Endothelial cell of umbilical vein (primary cell): ENCODE measurements around the gene USP48. TPM values are rescaled to one million over a fixed set of nuclear protein-coding genes. Genes with fewer than 3 reads are reported as not detected.
"Not testable (repeated sequence)": the region's sequence is repeated elsewhere in the genome, so short reads cannot be mapped to it uniquely, and the experiment has no call there.

Experiments used
- BruUV-seq: library from RNA; stranded (reverse); fragments of 400-500 nt; replicated peaks from 2 replicates; lab custom pipeline; 2021; lab: Mats Ljungman, UMichigan
- CTCF ChIA-PET: fragments of 300-600, 350-600 bp; sonication (Branson Sonifier 250); formaldehyde crosslinking; loops from one replicate; lab custom pipeline; 2021; ENCODE audit warnings: antibody characterized with exemption, inconsistent platforms; lab: Charles Lee
- POLR2A ChIA-PET: fragments of 300-600, 350-600 bp; sonication (Branson Sonifier 250); formaldehyde crosslinking; loops from one replicate; lab custom pipeline; 2021; ENCODE audit warnings: antibody characterized with exemption, inconsistent platforms; lab: Charles Lee
- DNase-seq: peaks from one replicate; pipeline ENCODE4 v3.0.0-alpha.2; 2011; ENCODE audit warnings: low read depth, low spot score
- FAIRE-seq: peaks from 2 replicates; lab custom pipeline; 2011; peaks lifted over from hg19 to GRCh38; lab: Jason Lieb, UNC
- H2AFZ ChIP-seq: 2 replicates; pipeline ENCODE4 v1.6.0; 2012; ENCODE audit warnings: low read depth, low read length, control low read depth, inconsistent platforms
- H3K27ac ChIP-seq: 2 replicates; pipeline ENCODE4 v1.5.1; 2011; ENCODE audit warnings: low read depth, mild to moderate bottlenecking, control low read depth, low read length, moderate library complexity; ENCODE audit not compliant: insufficient read depth
- H3K27me3 ChIP-seq, 2 experiments: 2 replicates each; pipeline versions ENCODE4 v1.6.0 to v1.6.1; 2011; ENCODE audit warnings: low read length in 2 of 2, mixed read lengths in 1 of 2; ENCODE audit not compliant: control insufficient read depth in 2 of 2, insufficient read depth in 2 of 2
- H3K36me3 ChIP-seq, 2 experiments: 2 replicates in 1 of 2; 3 replicates in 1 of 2; pipeline ENCODE4 v1.5.1; 2011; ENCODE audit warnings: low read length in 2 of 2, mild to moderate bottlenecking in 1 of 2, moderate library complexity in 1 of 2; ENCODE audit not compliant: control insufficient read depth in 2 of 2, insufficient read depth in 2 of 2; ENCODE audit errors: extremely low read depth in 1 of 2
- H3K4me1 ChIP-seq: 3 replicates; pipeline ENCODE4 v1.5.1; 2011; ENCODE audit warnings: mild to moderate bottlenecking, low read length; ENCODE audit not compliant: control insufficient read depth, insufficient read depth; ENCODE audit errors: extremely low read depth
- H3K4me2 ChIP-seq: 2 replicates; pipeline ENCODE4 v1.6.1; 2011; ENCODE audit warnings: low read length, control low read depth, mixed read lengths; ENCODE audit not compliant: insufficient read depth
- H3K4me3 ChIP-seq, 3 experiments: fragments of 200-600 bp in 1 of 3; sonication (generic), shearing (Covaris generic) in 1 of 3; replicated peaks in 1 of 3; 2 replicates each; pipeline ENCODE4 v1.5.1; 2011 to 2016; ENCODE audit warnings: control low read depth in 3 of 3, low read length in 3 of 3, mild to moderate bottlenecking in 2 of 3, inconsistent platforms in 1 of 3, low read depth in 1 of 3, moderate library complexity in 1 of 3; ENCODE audit not compliant: insufficient read depth in 1 of 3
- H3K79me2 ChIP-seq: 2 replicates; pipeline ENCODE4 v1.6.0; 2012; ENCODE audit warnings: low read length, inconsistent platforms; ENCODE audit not compliant: control insufficient read depth, insufficient read depth
- H3K9ac ChIP-seq: replicated peaks from 2 replicates; pipeline ENCODE3; 2011; ENCODE audit warnings: low read length, control low read depth; ENCODE audit not compliant: insufficient read depth; ENCODE audit errors: extremely low read depth
- H3K9me1 ChIP-seq: replicated peaks from 3 replicates; pipeline ENCODE4 v1.6.0; 2011; ENCODE audit warnings: mild to moderate bottlenecking, low read length; ENCODE audit not compliant: control insufficient read depth, insufficient read depth; ENCODE audit errors: extremely low read depth
- H3K9me3 ChIP-seq: replicated peaks from 2 replicates; pipeline ENCODE4 v1.5.1; 2012; ENCODE audit warnings: low read length, inconsistent platforms; ENCODE audit not compliant: control insufficient read depth, insufficient read depth
- H4K20me1 ChIP-seq: replicated peaks from 2 replicates; pipeline ENCODE3; 2011; ENCODE audit warnings: mild to moderate bottlenecking, low read length; ENCODE audit not compliant: control insufficient read depth, insufficient read depth; ENCODE audit errors: extremely low read depth
- GATA2 ChIP-seq: IDR thresholded peaks from 2 replicates; pipeline ENCODE4 v1.7.0; 2011; ENCODE audit warnings: low read depth, mild to moderate bottlenecking, moderate library complexity, mixed read lengths, low read length; ENCODE audit not compliant: insufficient read length, insufficient read depth
- JUN ChIP-seq: IDR thresholded peaks from 2 replicates; pipeline ENCODE4 v1.6.1; 2011; ENCODE audit warnings: borderline replicate concordance, low read depth; ENCODE audit not compliant: insufficient read length, insufficient read depth
- dilution Hi-C: fragments of 300-500 bp; cut with MboI; formaldehyde crosslinking; loops from one replicate; pipeline ENCODE4 v1.15.0; 2019; ENCODE audit warnings: low sequenced_read_pairs; ENCODE audit not compliant: extremely low pct_ligation_motif_present
- intact Hi-C: fragments of 100-400 bp; cut with micrococcal nuclease; formaldehyde crosslinking; loops from one replicate; pipeline ENCODE4 v1.10.0; 2022
- polyA plus RNA-seq, 4 experiments: library from polyadenylated mRNA; depleted of rRNA in 3 of 4; stranded (reverse) in 3 of 4; unstranded in 1 of 4; fragments of >200 nt; gene quantifications; 2 replicates each; pipeline versions ENCODE4 v1.2.1 to v1.2.3, GENCODE V29; 2011 to 2012; ENCODE audit warnings: missing spikeins in 1 of 4
- total RNA-seq: library from RNA; stranded (reverse); gene quantifications from 2 replicates; pipeline ENCODE4 v1.2.3, GENCODE V29; 2021

The USP48 gene
- total and polyA plus RNA-seq, 2 donors (not counting 3 experiments of a cell fraction or from before 2014, with no cell fraction given): 27.2 to 149 TPM

DNA sequence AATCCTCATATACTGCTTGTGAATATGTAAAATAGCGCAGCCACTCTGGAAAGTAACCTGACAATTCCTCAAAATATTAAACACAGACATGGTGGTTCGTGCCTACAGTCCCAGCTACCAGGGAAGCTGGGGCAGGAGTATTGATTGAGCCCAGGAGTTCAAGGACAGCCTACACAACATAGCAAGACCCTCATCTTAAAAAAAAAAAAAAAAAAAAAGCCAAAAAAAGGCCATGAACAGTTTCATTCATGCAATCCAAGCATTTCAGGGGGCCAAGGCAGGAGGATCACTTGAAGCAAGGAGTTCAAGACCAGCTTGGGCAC, 4.6 kb downstream of the USP48 start:
- no peaks in the 10 kb centered on the region for H3K27me3 ChIP-seq

GRCh38 chr1:21776925-21777324, 6.0 kb downstream of the USP48 start:
- Histone ChIP-seq H3K79me2 (peaks cover 90% of the 10 kb centered on the region), H3K4me1 (peaks cover 23% of the 10 kb centered on the region)
- intact Hi-C loops, H3K4me2 ChIP-seq, H3K27me3 ChIP-seq, H4K20me1 ChIP-seq, H3K9ac ChIP-seq, BruUV-seq, H3K9me1 ChIP-seq, H2AFZ ChIP-seq, H3K4me3 ChIP-seq, FAIRE-seq, H3K9me3 ChIP-seq, H3K27ac ChIP-seq, POLR2A ChIA-PET, DNase-seq, dilution Hi-C loops, H3K36me3 ChIP-seq: not testable (repeated sequence)
- CTCF ChIA-PET: interaction anchor here (1.0 to 1.1 kb wide), 2 partner anchors 12 to 73 kb away, joined by 3 to 5 read pairs; no protein-coding TSS in a partner anchor

More for the DNA sequence above, 4.6 kb downstream of the USP48 start:
- CTCF ChIA-PET: no interaction called here
- DNase-seq (no peak), FAIRE-seq (no peak)
- POLR2A ChIA-PET: no interaction called here
- intact Hi-C loops (loop anchor here (1.0 kb wide), 1 partner anchor 9 kb away; no protein-coding TSS in a partner anchor), dilution Hi-C loops (no loop called here)
- no peaks in the 10 kb centered on the region for H4K20me1 ChIP-seq
- H3K9me3 ChIP-seq: no peaks in the 10 kb centered on the region
- TF ChIP-seq JUN: no peak
- TF ChIP-seq GATA2: no peak
- BruUV-seq: no TSS peak
- H3K4me3 ChIP-seq: no peak overlapping the region
- H3K36me3 ChIP-seq: no peaks in the 10 kb centered on the region
- H3K27ac ChIP-seq: no peak overlapping the region
- H3K79me2 ChIP-seq: peaks cover 86% of the 10 kb centered on the region
- H3K9ac ChIP-seq: no peak overlapping the region
- H3K4me1 ChIP-seq: peaks cover 19% of the 10 kb centered on the region
- no peak overlapping the region for H3K4me2 ChIP-seq
- no peaks in the 10 kb centered on the region for H3K9me1 ChIP-seq
- H2AFZ ChIP-seq: no peak overlapping the region
